ENCODE measurements around the gene FBL. TPM values are rescaled to one million over a fixed set of nuclear protein-coding genes. Genes with fewer than 3 reads are reported as not detected.
"Not testable (repeated sequence)": the region's sequence is repeated elsewhere in the genome, so short reads cannot be mapped to it uniquely, and the experiment has no call there.

Gene FBL
- total and polyA plus RNA-seq, 10 donors: 126 to 403 (median 181) TPM

GRCh38 chr19:39881495-39882110 lies 35.4 kb upstream of the FBL start:
- H3K27me3 ChIP-seq (replicated peaks in 1 of 7); H3K4me1 ChIP-seq; DNase-seq; H3K9me3 ChIP-seq; intact Hi-C loops (cut with DNase I; ENCODE audit: low total_unique reads); H3K36me3 ChIP-seq; H3K4me3 ChIP-seq; H3K27ac ChIP-seq: not testable (repeated sequence)
- 6 to 13% (median 12%) methylated on average over 11 to 15 of the region's 15 CpGs for WGBS, 5 donors
- TF ChIP-seq, protein P1, sequence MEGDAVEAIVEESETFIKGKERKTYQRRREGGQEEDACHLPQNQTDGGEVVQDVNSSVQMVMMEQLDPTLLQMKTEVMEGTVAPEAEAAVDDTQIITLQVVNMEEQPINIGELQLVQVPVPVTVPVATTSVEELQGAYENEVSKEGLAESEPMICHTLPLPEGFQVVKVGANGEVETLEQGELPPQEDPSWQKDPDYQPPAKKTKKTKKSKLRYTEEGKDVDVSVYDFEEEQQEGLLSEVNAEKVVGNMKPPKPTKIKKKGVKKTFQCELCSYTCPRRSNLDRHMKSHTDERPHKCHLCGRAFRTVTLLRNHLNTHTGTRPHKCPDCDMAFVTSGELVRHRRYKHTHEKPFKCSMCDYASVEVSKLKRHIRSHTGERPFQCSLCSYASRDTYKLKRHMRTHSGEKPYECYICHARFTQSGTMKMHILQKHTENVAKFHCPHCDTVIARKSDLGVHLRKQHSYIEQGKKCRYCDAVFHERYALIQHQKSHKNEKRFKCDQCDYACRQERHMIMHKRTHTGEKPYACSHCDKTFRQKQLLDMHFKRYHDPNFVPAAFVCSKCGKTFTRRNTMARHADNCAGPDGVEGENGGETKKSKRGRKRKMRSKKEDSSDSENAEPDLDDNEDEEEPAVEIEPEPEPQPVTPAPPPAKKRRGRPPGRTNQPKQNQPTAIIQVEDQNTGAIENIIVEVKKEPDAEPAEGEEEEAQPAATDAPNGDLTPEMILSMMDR (IDR thresholded peaks at IDR 0.05 in 8 of 11, conservative IDR thresholded peaks at IDR 0.05 in 3 of 11): peak in 6 of 11 experiments; percentile 9 to 41 (median 32)

DNA sequence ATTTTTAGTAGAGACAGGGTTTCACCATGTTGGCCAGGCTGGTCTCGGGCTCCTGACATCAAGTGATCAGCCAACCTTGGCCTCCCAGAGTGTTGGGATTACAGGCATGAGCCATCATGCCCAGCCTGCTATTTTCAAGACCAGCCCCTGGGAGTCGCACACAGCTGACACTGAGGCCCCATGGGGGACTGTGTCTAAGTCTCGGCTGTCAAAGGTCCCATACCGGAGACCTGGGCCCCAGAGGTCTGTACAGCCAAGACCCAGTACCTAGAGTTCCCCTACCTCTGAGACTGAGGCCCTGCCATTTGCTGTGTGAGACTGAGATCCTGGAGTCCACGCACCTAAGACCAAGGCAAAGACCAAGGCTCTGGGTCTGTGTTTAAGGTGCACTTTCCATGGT lies 34.1 kb upstream of the FBL start:
- H3K4me1 ChIP-seq; H3K27ac ChIP-seq; intact Hi-C loops (cut with DNase I; ENCODE audit: low total_unique reads); H3K27me3 ChIP-seq (replicated peaks in 1 of 7); H3K9me3 ChIP-seq; H3K36me3 ChIP-seq; H3K4me3 ChIP-seq; DNase-seq: not testable (repeated sequence)
- 88 to 100% (median 90%) methylated on average over 1 to 4 of the region's 5 CpGs for WGBS, 5 donors

DNA sequence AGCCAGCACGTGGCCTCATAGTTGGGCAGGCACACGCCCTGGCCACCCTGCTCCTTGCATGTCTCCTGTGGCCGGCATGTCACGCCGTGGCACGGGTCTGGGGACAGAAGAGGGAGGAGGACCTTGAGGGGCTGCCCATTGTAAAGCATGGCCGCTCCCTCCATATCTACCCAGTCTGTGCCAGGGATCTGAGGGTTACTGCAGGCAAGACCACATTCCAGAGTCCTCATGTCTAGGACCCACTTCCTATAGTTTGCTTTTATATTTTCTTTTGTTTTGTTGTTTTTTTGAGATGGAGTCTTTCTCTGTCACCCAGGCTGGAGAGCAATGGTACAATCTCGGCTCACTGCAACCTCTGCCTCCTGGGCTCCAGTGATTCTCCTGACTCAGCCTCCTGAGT lies 33.6 kb upstream of the FBL start:
- H3K36me3 ChIP-seq; H3K27me3 ChIP-seq (replicated peaks in 1 of 7); intact Hi-C loops (cut with DNase I; ENCODE audit: low total_unique reads); H3K4me1 ChIP-seq; H3K27ac ChIP-seq; DNase-seq; H3K9me3 ChIP-seq; H3K4me3 ChIP-seq: not testable (repeated sequence)
- 80 to 94% (median 91%) methylated on average over 1 to 6 of the region's 8 CpGs for WGBS, 5 donors

DNA sequence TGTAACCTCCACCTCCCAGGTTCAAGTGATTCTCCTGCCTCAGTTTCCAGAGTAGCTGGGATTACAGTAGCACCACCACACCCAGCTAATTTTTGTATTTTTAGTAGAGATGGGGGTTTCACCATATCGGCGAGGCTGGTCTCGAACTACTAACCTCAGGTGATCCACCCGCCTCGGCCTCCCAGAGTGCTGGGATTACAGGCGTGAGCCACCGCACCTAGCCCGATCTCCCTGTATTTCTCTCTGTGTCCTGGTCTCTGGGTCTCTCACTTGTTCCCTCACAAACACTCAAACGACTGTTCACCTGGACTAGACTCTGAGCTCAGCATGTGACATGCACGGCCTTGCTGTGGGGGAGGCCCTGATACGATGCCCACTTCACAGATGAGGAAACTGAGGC lies 32.7 kb upstream of the FBL start:
- H3K4me1 ChIP-seq; DNase-seq; H3K4me3 ChIP-seq; H3K27ac ChIP-seq; H3K9me3 ChIP-seq; H3K27me3 ChIP-seq (replicated peaks in 1 of 7); H3K36me3 ChIP-seq; intact Hi-C loops (cut with DNase I; ENCODE audit: low total_unique reads): not testable (repeated sequence)
- 67 to 93% (median 81%) methylated on average over 10 to 11 of the region's 11 CpGs for WGBS, 5 donors

- H3K4me3 ChIP-seq: no peak overlapping the region
- intact Hi-C loops (cut with DNase I; ENCODE audit: low total_unique reads): no loop called here
- 86 to 100% (median 91%) methylated on average over 1 of the region's 1 CpG for WGBS, 5 donors
- peaks cover 0 to 4% (median 0%) of the 10 kb centered on the region in 7 donors for H3K27me3 ChIP-seq (replicated peaks in 1 of 7)
- H3K36me3 ChIP-seq: no peaks in the 10 kb centered on the region
- H3K4me1 ChIP-seq: no peaks in the 10 kb centered on the region
- no peaks in the 10 kb centered on the region for H3K9me3 ChIP-seq
- TF ChIP-seq, protein P1 (IDR thresholded peaks at IDR 0.05 in 8 of 11, conservative IDR thresholded peaks at IDR 0.05 in 3 of 11): no peak
- TF ChIP-seq POLR2A (IDR thresholded peaks at IDR 0.05): no peak
- no peak for TF ChIP-seq POLR2AphosphoS5 (IDR thresholded peaks at IDR 0.05)
- H3K27ac ChIP-seq: no peak overlapping the region
- no peak for DNase-seq
These were observed 32.2 kb upstream of the FBL start for GRCh38 chr19:39878398-39878797.

GRCh38 chr19:39877982-39878381 lies 31.8 kb upstream of the FBL start:
- H3K4me1 ChIP-seq; H3K27ac ChIP-seq; H3K27me3 ChIP-seq (replicated peaks in 1 of 7); intact Hi-C loops (cut with DNase I; ENCODE audit: low total_unique reads); H3K36me3 ChIP-seq; H3K9me3 ChIP-seq; H3K4me3 ChIP-seq: not testable (repeated sequence)
- WGBS, 5 donors: 87 to 96% (median 90%) methylated on average over 14 to 17 of the region's 17 CpGs
- DNase-seq: peak; percentile 74

- H3K4me3 ChIP-seq; H3K9me3 ChIP-seq; H3K4me1 ChIP-seq; intact Hi-C loops (cut with DNase I; ENCODE audit: low total_unique reads); H3K27ac ChIP-seq; H3K27me3 ChIP-seq (replicated peaks in 1 of 7); DNase-seq; H3K36me3 ChIP-seq: not testable (repeated sequence)
- WGBS, 5 donors: 57 to 81% (median 73%) methylated on average over 1 to 14 of the region's 14 CpGs
These were observed 31.3 kb upstream of the FBL start for GRCh38 chr19:39877488-39877887.

DNA sequence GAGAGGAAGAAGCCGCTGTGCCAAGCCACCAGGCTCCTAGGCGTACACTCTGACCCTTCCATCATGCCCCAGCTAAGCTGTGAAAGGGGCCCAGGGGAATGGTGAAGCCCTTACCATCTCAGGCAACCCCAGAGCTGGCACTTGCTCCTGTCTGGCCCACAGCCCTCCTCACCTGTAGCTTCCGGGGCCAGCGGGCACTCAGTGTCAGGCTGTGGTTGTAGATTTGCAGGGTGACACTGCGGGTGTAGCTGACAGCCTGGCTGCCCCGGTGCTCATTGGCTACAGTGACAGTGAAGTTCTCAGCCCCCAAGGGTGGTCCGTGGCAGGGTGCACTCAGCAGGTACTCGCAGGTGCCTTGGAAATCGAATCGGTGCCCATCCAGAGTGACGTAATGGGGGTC lies 30.3 kb upstream of the FBL start:
- H3K36me3 ChIP-seq; DNase-seq; H3K27ac ChIP-seq; H3K9me3 ChIP-seq; intact Hi-C loops (cut with DNase I; ENCODE audit: low total_unique reads); H3K27me3 ChIP-seq (replicated peaks in 1 of 7); H3K4me3 ChIP-seq; H3K4me1 ChIP-seq: not testable (repeated sequence)
- whole genome bisulfite sequencing, 5 donors: 83 to 100% (median 93%) methylated on average over 2 of the region's 11 CpGs
